HepG2 (cell line): ENCODE measurements around the gene APOM. TPM values are rescaled to one million over a fixed set of nuclear protein-coding genes. Genes with fewer than 3 reads are reported as not detected.

Source experiments
- BHLHE40 ChIP-seq: IDR thresholded peaks from 2 replicates; pipeline ENCODE4 v1.6.1; 2011; ENCODE audit warnings: low read length, improper control_type of control experiment
- KAT2B ChIP-seq: fragments of 150-350 bp; IDR thresholded peaks from 2 replicates; pipeline ENCODE4 v1.6.1; 2014; ENCODE audit warnings: low read depth, low read length, borderline replicate concordance
- KDM5A ChIP-seq: fragments of 200-600 bp; sonication (generic); IDR thresholded peaks from 2 replicates; pipeline ENCODE4 v1.7.0; 2018; ENCODE audit warnings: antibody characterized with exemption, mild to moderate bottlenecking, low read length, borderline replicate concordance
- KLF13 ChIP-seq: sonication (generic); formaldehyde crosslinking; IDR thresholded peaks from 2 replicates; pipeline ENCODE4 v1.4.0; 2020; ENCODE audit warnings: mild to moderate bottlenecking, missing genetic modification reagents
- NFIB ChIP-seq: sonication (generic); formaldehyde crosslinking; IDR thresholded peaks from 2 replicates; pipeline ENCODE4 v1.9.0; 2021; ENCODE audit warnings: missing genetic modification reagents, mild to moderate bottlenecking, borderline replicate concordance
- NFKBIZ ChIP-seq: IDR thresholded peaks from 2 replicates; pipeline ENCODE4 v1.6.1; 2018; ENCODE audit warnings: missing genetic modification reagents, missing compliant biosample characterization
- PCBP1 ChIP-seq: fragments of 200-400 bp; formaldehyde crosslinking; IDR thresholded peaks from 2 replicates; pipeline ENCODE4 v1.6.1; 2017; ENCODE audit warnings: mild to moderate bottlenecking, low read depth, low read length, borderline replicate concordance
- PHF20 ChIP-seq: sonication (generic); formaldehyde crosslinking; IDR thresholded peaks from 2 replicates; pipeline ENCODE4 v1.5.0; 2020; ENCODE audit warnings: mild to moderate bottlenecking, missing genetic modification reagents
- PHF21A ChIP-seq: sonication (generic); formaldehyde crosslinking; IDR thresholded peaks from 2 replicates; pipeline ENCODE4 v1.5.0; 2020; ENCODE audit warnings: mild to moderate bottlenecking, missing genetic modification reagents
- SNRNP70 ChIP-seq: fragments of 200-400 bp; formaldehyde crosslinking; IDR thresholded peaks from 2 replicates; pipeline ENCODE4 v1.6.1; 2017; ENCODE audit warnings: mild to moderate bottlenecking, low read depth, low read length, moderate library complexity
- SRSF1 ChIP-seq: fragments of 200-400 bp; formaldehyde crosslinking; optimal IDR thresholded peaks from 2 replicates; pipeline ENCODE3; 2017; ENCODE audit warnings: mild to moderate bottlenecking, low read depth, low read length, moderate library complexity
- ZNF567 ChIP-seq: sonication (generic); formaldehyde crosslinking; IDR thresholded peaks from 2 replicates; pipeline ENCODE4 v1.8.1; 2023; ENCODE audit warnings: mild to moderate bottlenecking, missing genetic modification reagents, borderline replicate concordance
- ZNF7 ChIP-seq: IDR thresholded peaks from 2 replicates; pipeline ENCODE4 v1.6.1; 2016; ENCODE audit warnings: missing biosample characterization, missing genetic modification reagents
- ZNF781 ChIP-seq: sonication (generic); formaldehyde crosslinking; IDR thresholded peaks from 2 replicates; pipeline ENCODE4 v1.5.1; 2020; ENCODE audit warnings: borderline replicate concordance, mild to moderate bottlenecking, missing genetic modification reagents; ENCODE audit errors: not compliant biosample characterization
- ZNF788 ChIP-seq: sonication (generic); formaldehyde crosslinking; IDR thresholded peaks from 2 replicates; pipeline ENCODE4 v1.5.0; 2020; ENCODE audit warnings: mild to moderate bottlenecking, missing genetic modification reagents, borderline replicate concordance
- ZSCAN22 ChIP-seq: sonication (generic); formaldehyde crosslinking; IDR thresholded peaks from 2 replicates; pipeline ENCODE4 v1.4.0; 2020; ENCODE audit warnings: mild to moderate bottlenecking, missing genetic modification reagents
- polyA plus RNA-seq, 8 experiments: library from polyadenylated mRNA; depleted of rRNA in 3 of 8; stranded (reverse) in 7 of 8; unstranded in 1 of 8; fragments of >200 nt; fragmentation: Illumina TruSeq in 4 of 8; extraction: Trizol in 4 of 8; gene quantifications; 2 replicates each; pipeline versions ENCODE4 v1.2.1 to v1.2.3, GENCODE V29; 2011 to 2016; ENCODE audit warnings: low read depth in 4 of 8, missing spikeins in 1 of 8, mixed read lengths in 1 of 8; ENCODE audit not compliant: insufficient read depth in 1 of 8
- total RNA-seq, 5 experiments: library from RNA; depleted of rRNA; stranded (reverse); fragments of >200 nt; fragmentation: Illumina TruSeq; extraction: Trizol; gene quantifications; 2 replicates each; pipeline ENCODE4 v1.2.3, GENCODE V29; 2016; ENCODE audit warnings: low read depth in 1 of 5
- TF ChIP-seq, protein P1 (sequence below): sonication (generic); formaldehyde crosslinking; IDR thresholded peaks from 2 replicates; pipeline ENCODE4 v1.4.0; 2020; ENCODE audit warnings: missing genetic modification reagents
- TF ChIP-seq, protein P2 (sequence below): sonication (generic); formaldehyde crosslinking; IDR thresholded peaks from 2 replicates; pipeline ENCODE4 v1.5.1; 2020; ENCODE audit warnings: mild to moderate bottlenecking, missing genetic modification reagents, borderline replicate concordance
- TF ChIP-seq, protein P3 (sequence below): sonication (generic); formaldehyde crosslinking; IDR thresholded peaks from 2 replicates; pipeline ENCODE4 v1.4.0; 2020; ENCODE audit warnings: low read depth, missing genetic modification reagents

Gene APOM
- total and polyA plus RNA-seq, 2 of the 13 experiments (the other 11 are each of a cell fraction or from before 2014, with no cell fraction given), result 98.2 to 1,140 TPM

DNA sequence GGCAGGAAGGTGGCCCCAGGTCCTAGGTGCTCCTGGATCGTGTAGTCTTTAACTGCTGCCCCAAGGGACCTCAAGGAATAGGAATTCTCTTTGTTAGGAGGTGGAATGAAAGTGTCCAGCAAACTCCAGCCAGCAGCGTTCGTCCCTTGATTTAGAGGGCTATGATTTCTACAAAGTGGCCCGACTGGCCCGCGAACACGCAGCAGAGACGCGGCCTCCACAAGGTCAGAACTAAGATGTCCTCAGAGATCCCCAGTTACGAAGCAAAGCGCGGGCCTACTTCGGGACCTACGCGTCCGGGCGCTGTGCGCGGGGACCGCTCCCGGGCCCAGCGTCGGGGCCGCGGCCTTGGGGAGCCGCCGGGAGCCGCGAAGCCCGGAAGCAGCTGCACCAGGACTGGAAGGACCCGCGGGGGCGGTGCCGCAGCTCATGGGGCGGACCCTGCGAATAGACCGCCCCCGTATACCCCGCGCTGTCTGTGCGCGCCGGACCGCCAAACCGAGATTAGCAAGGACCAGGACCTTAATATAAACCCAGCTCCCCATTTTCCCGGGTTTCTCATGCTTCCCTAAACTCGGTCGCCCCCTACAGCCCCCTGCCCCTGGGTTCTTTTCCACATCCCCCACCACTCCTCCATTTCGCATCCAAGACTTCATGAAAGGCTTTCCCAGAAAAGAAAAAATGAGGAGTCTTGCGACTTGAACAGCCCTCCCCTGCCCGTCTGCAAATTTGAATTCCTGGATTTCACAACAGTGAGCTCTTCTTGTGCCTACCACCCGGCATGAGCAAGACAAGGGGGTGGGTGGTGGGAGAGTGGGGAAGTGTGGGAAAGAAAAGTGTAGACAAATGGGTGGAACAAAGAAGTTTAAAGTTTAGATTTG, 4.9 kb downstream of the APOM start, which contains the start of gene C6orf47 (continued):
- TF ChIP-seq ZNF781 (CRISPR knock-in tag) (no peak), PCBP1 (no peak), NFKBIZ (CRISPR knock-in tag) (peak; percentile 70), PHF21A (CRISPR knock-in tag) (peak; percentile 76), KLF13 (CRISPR knock-in tag) (peak; percentile 41; the same call in 1 of the 2 replicates), BHLHE40 (no peak), KAT2B (no peak), ZNF7 (CRISPR knock-in tag) (no peak), SRSF1 (no peak), KDM5A (peak; percentile 35; the same call in 1 of the 2 replicates), ZNF788 (peak; percentile 62; the same call in 1 of the 2 replicates), ZSCAN22 (no peak), SNRNP70 (no peak), NFIB (CRISPR knock-in tag) (no peak), ZNF567 (CRISPR knock-in tag) (peak; percentile 86; the same call in 1 of the 2 replicates), PHF20 (CRISPR knock-in tag) (peak; percentile 65)
- TF ChIP-seq, protein P1, sequence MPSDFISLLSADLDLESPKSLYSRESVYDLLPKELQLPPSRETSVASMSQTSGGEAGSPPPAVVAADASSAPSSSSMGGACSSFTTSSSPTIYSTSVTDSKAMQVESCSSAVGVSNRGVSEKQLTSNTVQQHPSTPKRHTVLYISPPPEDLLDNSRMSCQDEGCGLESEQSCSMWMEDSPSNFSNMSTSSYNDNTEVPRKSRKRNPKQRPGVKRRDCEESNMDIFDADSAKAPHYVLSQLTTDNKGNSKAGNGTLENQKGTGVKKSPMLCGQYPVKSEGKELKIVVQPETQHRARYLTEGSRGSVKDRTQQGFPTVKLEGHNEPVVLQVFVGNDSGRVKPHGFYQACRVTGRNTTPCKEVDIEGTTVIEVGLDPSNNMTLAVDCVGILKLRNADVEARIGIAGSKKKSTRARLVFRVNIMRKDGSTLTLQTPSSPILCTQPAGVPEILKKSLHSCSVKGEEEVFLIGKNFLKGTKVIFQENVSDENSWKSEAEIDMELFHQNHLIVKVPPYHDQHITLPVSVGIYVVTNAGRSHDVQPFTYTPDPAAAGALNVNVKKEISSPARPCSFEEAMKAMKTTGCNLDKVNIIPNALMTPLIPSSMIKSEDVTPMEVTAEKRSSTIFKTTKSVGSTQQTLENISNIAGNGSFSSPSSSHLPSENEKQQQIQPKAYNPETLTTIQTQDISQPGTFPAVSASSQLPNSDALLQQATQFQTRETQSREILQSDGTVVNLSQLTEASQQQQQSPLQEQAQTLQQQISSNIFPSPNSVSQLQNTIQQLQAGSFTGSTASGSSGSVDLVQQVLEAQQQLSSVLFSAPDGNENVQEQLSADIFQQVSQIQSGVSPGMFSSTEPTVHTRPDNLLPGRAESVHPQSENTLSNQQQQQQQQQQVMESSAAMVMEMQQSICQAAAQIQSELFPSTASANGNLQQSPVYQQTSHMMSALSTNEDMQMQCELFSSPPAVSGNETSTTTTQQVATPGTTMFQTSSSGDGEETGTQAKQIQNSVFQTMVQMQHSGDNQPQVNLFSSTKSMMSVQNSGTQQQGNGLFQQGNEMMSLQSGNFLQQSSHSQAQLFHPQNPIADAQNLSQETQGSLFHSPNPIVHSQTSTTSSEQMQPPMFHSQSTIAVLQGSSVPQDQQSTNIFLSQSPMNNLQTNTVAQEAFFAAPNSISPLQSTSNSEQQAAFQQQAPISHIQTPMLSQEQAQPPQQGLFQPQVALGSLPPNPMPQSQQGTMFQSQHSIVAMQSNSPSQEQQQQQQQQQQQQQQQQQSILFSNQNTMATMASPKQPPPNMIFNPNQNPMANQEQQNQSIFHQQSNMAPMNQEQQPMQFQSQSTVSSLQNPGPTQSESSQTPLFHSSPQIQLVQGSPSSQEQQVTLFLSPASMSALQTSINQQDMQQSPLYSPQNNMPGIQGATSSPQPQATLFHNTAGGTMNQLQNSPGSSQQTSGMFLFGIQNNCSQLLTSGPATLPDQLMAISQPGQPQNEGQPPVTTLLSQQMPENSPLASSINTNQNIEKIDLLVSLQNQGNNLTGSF (CRISPR knock-in tag), result peak; percentile 94
- TF ChIP-seq, protein P2, sequence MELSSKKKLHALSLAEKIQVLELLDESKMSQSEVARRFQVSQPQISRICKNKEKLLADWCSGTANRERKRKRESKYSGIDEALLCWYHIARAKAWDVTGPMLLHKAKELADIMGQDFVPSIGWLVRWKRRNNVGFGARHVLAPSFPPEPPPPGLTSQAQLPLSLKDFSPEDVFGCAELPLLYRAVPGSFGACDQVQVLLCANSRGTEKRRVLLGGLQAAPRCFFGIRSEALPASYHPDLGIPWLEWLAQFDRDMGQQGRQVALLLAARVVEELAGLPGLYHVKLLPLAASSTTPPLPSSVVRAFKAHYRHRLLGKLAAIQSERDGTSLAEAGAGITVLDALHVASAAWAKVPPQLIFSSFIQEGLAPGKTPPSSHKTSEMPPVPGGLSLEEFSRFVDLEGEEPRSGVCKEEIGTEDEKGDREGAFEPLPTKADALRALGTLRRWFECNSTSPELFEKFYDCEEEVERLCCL (CRISPR knock-in tag), result no peak
- TF ChIP-seq, protein P3, sequence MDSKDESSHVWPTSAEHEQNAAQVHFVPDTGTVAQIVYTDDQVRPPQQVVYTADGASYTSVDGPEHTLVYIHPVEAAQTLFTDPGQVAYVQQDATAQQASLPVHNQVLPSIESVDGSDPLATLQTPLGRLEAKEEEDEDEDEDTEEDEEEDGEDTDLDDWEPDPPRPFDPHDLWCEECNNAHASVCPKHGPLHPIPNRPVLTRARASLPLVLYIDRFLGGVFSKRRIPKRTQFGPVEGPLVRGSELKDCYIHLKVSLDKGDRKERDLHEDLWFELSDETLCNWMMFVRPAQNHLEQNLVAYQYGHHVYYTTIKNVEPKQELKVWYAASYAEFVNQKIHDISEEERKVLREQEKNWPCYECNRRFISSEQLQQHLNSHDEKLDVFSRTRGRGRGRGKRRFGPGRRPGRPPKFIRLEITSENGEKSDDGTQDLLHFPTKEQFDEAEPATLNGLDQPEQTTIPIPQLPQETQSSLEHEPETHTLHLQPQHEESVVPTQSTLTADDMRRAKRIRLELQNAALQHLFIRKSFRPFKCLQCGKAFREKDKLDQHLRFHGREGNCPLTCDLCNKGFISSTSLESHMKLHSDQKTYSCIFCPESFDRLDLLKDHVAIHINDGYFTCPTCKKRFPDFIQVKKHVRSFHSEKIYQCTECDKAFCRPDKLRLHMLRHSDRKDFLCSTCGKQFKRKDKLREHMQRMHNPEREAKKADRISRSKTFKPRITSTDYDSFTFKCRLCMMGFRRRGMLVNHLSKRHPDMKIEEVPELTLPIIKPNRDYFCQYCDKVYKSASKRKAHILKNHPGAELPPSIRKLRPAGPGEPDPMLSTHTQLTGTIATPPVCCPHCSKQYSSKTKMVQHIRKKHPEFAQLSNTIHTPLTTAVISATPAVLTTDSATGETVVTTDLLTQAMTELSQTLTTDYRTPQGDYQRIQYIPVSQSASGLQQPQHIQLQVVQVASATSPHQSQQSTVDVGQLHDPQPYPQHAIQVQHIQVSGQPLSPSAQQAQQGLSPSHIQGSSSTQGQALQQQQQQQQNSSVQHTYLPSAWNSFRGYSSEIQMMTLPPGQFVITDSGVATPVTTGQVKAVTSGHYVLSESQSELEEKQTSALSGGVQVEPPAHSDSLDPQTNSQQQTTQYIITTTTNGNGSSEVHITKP (CRISPR knock-in tag), result no peak
